Peyer's patch (tissue), 4 donors: ENCODE data around the gene CBX4. TPM values are rescaled to one million over a fixed set of nuclear protein-coding genes. Genes with fewer than 3 reads are reported as not detected.

Experiments used
- DNase-seq, 3 donors: peaks; one replicate each; pipeline ENCODE4 v3.0.0-alpha.2; 2017 to 2019
- H3K27ac ChIP-seq, 4 donors: fragments of 200-600 bp; sonication (generic); one replicate each; pipeline ENCODE4 v1.5.1; 2016 to 2019
- H3K27me3 ChIP-seq, 2 donors: fragments of 200-600 bp; sonication (generic); one replicate each; pipeline ENCODE4 v1.5.1; 2019
- H3K36me3 ChIP-seq, 3 donors: fragments of 200-600 bp; sonication (generic); one replicate each; pipeline ENCODE4 v1.5.1; 2016 to 2019
- H3K4me1 ChIP-seq, 4 donors: fragments of 200-600 bp; sonication (generic); one replicate each; pipeline ENCODE4 v1.5.1; 2016 to 2019
- H3K4me3 ChIP-seq, 4 donors: fragments of 200-600 bp; sonication (generic); 1 replicate in 3 of 4; 2 replicates in 1 of 4; pipeline ENCODE4 v1.5.1; 2016 to 2019; ENCODE audit warnings: mild to moderate bottlenecking in 1 of 4
- H3K9me3 ChIP-seq, 4 donors: fragments of 200-600 bp; sonication (generic); one replicate each; pipeline ENCODE4 v1.5.1; 2016 to 2019; ENCODE audit warnings: mild to moderate bottlenecking in 1 of 4
- CTCF ChIP-seq, 6 experiments: fragments of 450-650 bp in 4 of 6; fragments of 200-600 bp in 2 of 6; sonication (generic) in 1 of 6; IDR thresholded peaks; one replicate each; pipeline ENCODE4 v1.5.1; 2017 to 2019; ENCODE audit warnings: antibody characterized with exemption in 6 of 6, mild to moderate bottlenecking in 3 of 6, moderate library complexity in 1 of 6
- POLR2A ChIP-seq, 2 donors: fragments of 450-650 bp; IDR thresholded peaks; one replicate each; pipeline ENCODE4 v1.5.1; 2017; ENCODE audit warnings: antibody characterized with exemption in 2 of 2, mild to moderate bottlenecking in 2 of 2, moderate library complexity in 2 of 2
- total RNA-seq, 4 donors: library from RNA; depleted of rRNA; stranded (reverse); fragments of >200 nt; gene quantifications; one replicate each; pipeline ENCODE4 v1.1.0, GENCODE V29; 2016

CBX4 gene
- total RNA-seq, 4 donors from 2014 or later: 4.9 to 19.0 (median 12.3) TPM

- peaks cover 7 to 95% of the 10 kb centered on the region in 2 donors for H3K27me3 ChIP-seq
- H3K27ac ChIP-seq: no peak overlapping the region
- no peaks in the 10 kb centered on the region for H3K36me3 ChIP-seq
- peaks cover 0 to 36% (median 0%) of the 10 kb centered on the region in 4 donors for H3K9me3 ChIP-seq
- TF ChIP-seq POLR2A (IDR thresholded peaks at IDR 0.05) (no peak), CTCF (IDR thresholded peaks at IDR 0.05) (no peak)
- no peak for DNase-seq
- H3K4me3 ChIP-seq: no peak overlapping the region
- peaks cover 6 to 55% (median 21%) of the 10 kb centered on the region in 4 donors for H3K4me1 ChIP-seq
Measured at GRCh38 chr17:79802039-79802735, 37.1 kb downstream of the CBX4 start.

- H3K4me3 ChIP-seq: peak overlapping the region in 2 of 4 donors; percentile 32 to 41
- no peak overlapping the region for H3K27ac ChIP-seq
- H3K4me1 ChIP-seq: peaks cover 6 to 57% (median 22%) of the 10 kb centered on the region in 4 donors
- H3K9me3 ChIP-seq: peaks cover 0 to 36% (median 0%) of the 10 kb centered on the region in 4 donors
- H3K27me3 ChIP-seq: peaks cover 7 to 88% of the 10 kb centered on the region in 2 donors
- no peak for TF ChIP-seq CTCF (IDR thresholded peaks at IDR 0.05)
- H3K36me3 ChIP-seq: no peaks in the 10 kb centered on the region
- peak in 1 of 3 donors; percentile 64 for DNase-seq
Measured at GRCh38 chr17:79801156-79802038, 37.8 kb downstream of the CBX4 start.

GRCh38 chr17:79800325-79801155 is 38.7 kb downstream of the CBX4 start:
- peaks cover 0 to 36% (median 0%) of the 10 kb centered on the region in 4 donors for H3K9me3 ChIP-seq
- H3K4me3 ChIP-seq: peak overlapping the region in 2 of 4 donors; percentile 32 to 41
- peak in 1 of 3 donors; percentile 66 for DNase-seq
- H3K27ac ChIP-seq: no peak overlapping the region
- no peaks in the 10 kb centered on the region for H3K36me3 ChIP-seq
- H3K27me3 ChIP-seq: peaks cover 7 to 79% of the 10 kb centered on the region in 2 donors
- peaks cover 6 to 64% (median 29%) of the 10 kb centered on the region in 4 donors for H3K4me1 ChIP-seq
- TF ChIP-seq POLR2A (IDR thresholded peaks at IDR 0.05) (no peak), CTCF (IDR thresholded peaks at IDR 0.05) (no peak)

- Histone ChIP-seq H3K9me3 (peaks cover 0 to 36% (median 0%) of the 10 kb centered on the region in 4 donors), H3K27me3 (peaks cover 7 to 71% of the 10 kb centered on the region in 2 donors), H3K4me3 (peak overlapping the region in 1 of 4 donors; percentile 41), H3K27ac (no peak overlapping the region), H3K36me3 (peaks cover 0 to 3% (median 0%) of the 10 kb centered on the region in 3 donors), H3K4me1 (peaks cover 6 to 64% (median 29%) of the 10 kb centered on the region in 4 donors)
- no peak for DNase-seq
- TF ChIP-seq CTCF (IDR thresholded peaks at IDR 0.05) (no peak), POLR2A (IDR thresholded peaks at IDR 0.05) (no peak)
Measured at GRCh38 chr17:79799538-79800324, 39.5 kb downstream of the CBX4 start.
